Measurements from ENCODE around the gene POMGNT2. TPM values are rescaled to one million over a fixed set of nuclear protein-coding genes. Genes with fewer than 3 reads are reported as not detected.

Gene POMGNT2
- total and polyA plus RNA-seq, 2 of the 8 experiments (the other 6 are each of a cell fraction or from before 2014, with no cell fraction given): 13.6 to 35.7 TPM

DNA sequence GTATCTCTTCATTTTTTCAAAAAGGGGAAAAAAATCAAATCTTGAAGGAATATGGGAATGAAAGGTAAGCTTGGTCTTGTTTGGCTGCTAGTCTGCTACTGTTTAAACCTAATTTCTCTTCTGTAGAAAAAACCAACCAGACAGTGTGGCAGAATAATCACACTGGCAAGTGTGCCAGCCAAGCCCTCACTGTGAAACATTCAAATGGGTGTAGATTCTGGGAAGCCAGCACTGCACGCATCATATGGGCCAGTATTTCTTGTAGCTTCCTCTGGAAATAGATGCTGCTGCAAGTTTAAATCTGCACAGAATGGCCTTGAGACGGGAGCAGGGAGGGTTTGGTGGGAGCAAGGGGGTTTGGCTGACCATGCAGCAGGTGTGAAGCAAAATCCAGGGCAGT, 62.1 kb downstream of the POMGNT2 start:
- H3K79me2 ChIP-seq (ENCODE audit: control insufficient read depth in 1 of 2, insufficient read depth in 2 of 2, low read length in 2 of 2): no peaks in the 10 kb centered on the region
- H2BK5ac ChIP-seq (ENCODE audit: low read depth, low read length): no peak overlapping the region
- ChIA-PET CTCF (ENCODE audit: partially characterized antibody) (no interaction called here), POLR2A (ENCODE audit: partially characterized antibody) (no interaction called here)
- H4K91ac ChIP-seq (replicated peaks; ENCODE audit: insufficient read length, low read length): no peak overlapping the region
- H2BK12ac ChIP-seq (ENCODE audit: low read depth, low read length): no peak overlapping the region
- H3K14ac ChIP-seq (ENCODE audit: insufficient read length): no peak overlapping the region
- no peak overlapping the region for H2AFZ ChIP-seq (ENCODE audit: low read length)
- no peak overlapping the region for H2AK5ac ChIP-seq (ENCODE audit: low read depth, low read length)
- H3K9ac ChIP-seq (replicated peaks in 1 of 4; ENCODE audit: extremely low read depth in 1 of 4, low read depth in 3 of 4, low read length in 3 of 4): no peak overlapping the region
- no peak overlapping the region for H2BK15ac ChIP-seq (ENCODE audit: low read length)
- no peak overlapping the region for H3K4me3 ChIP-seq (ENCODE audit: extremely low read depth in 1 of 4, insufficient read depth in 2 of 4, low read depth in 3 of 4, low read length in 4 of 4)
- DNase-seq (ENCODE audit: low read depth in 1 of 2, low spot score in 2 of 2): no peak
- no peak for FAIRE-seq
- H3K4me2 ChIP-seq (ENCODE audit: insufficient read depth in 1 of 2, low read depth in 2 of 2, low read length in 2 of 2): no peak overlapping the region
- no peaks in the 10 kb centered on the region for H3K79me1 ChIP-seq (ENCODE audit: low read depth, low read length)
- H3K23ac ChIP-seq (ENCODE audit: insufficient read length): no peak overlapping the region
- H2BK120ac ChIP-seq (replicated peaks; ENCODE audit: low read depth, low read length): no peak overlapping the region
- H2BK20ac ChIP-seq (ENCODE audit: low read length): no peak overlapping the region
- H3K36me3 ChIP-seq (ENCODE audit: control insufficient read depth in 2 of 4, insufficient read depth in 4 of 4, low read length in 3 of 4): no peaks in the 10 kb centered on the region
- no peaks in the 10 kb centered on the region for H3K4me1 ChIP-seq (replicated peaks in 1 of 4; ENCODE audit: control insufficient read depth in 3 of 4, insufficient read depth in 4 of 4, low read length in 3 of 4)
- no peak overlapping the region for H3K56ac ChIP-seq (replicated peaks; ENCODE audit: insufficient read length, low read depth, low read length)
- peaks cover 41 to 48% of the 10 kb centered on the region in 2 experiments for H3K9me3 ChIP-seq (ENCODE audit: insufficient read depth in 2 of 2, low read depth in 1 of 2, low read length in 1 of 2)
- 79% methylated on average over 2 of the region's 2 CpGs; no CpG with 5 or more reads in 1 of the 2 experiments for WGBS, 2 experiments (ENCODE audit: extremely low coverage in 1 of 2, insufficient coverage in 1 of 2, insufficient read length in 1 of 2, insufficient replicate concordance in 2 of 2, low coverage in 1 of 2, low lambda C conversion rate in 2 of 2, missing lambda C conversion rate in 1 of 2)
- H3K23me2 ChIP-seq (ENCODE audit: low read depth, low read length): no peaks in the 10 kb centered on the region
- H4K20me1 ChIP-seq (replicated peaks in 1 of 2; ENCODE audit: control insufficient read depth in 1 of 2, insufficient read depth in 2 of 2, low read length in 2 of 2): no peaks in the 10 kb centered on the region
- no peak overlapping the region for H4K5ac ChIP-seq (ENCODE audit: insufficient read length, low read depth, low read length)
- no peak overlapping the region for H3K18ac ChIP-seq (ENCODE audit: extremely low read depth, low read length)
- H4K8ac ChIP-seq (ENCODE audit: extremely low read depth, insufficient read depth, low read length): no peak overlapping the region
- no peak overlapping the region for H3K4ac ChIP-seq (replicated peaks; ENCODE audit: insufficient read length, low read depth, low read length)
- no peaks in the 10 kb centered on the region for H3K27me3 ChIP-seq (replicated peaks in 1 of 4; ENCODE audit: control insufficient read depth in 3 of 4, extremely low read depth in 1 of 4, insufficient read depth in 3 of 4, low read length in 3 of 4)
- no peak overlapping the region for H3K27ac ChIP-seq (ENCODE audit: low read depth, low read length)
- no peak for TF ChIP-seq EZH2 (IDR thresholded peaks at IDR 0.05; ENCODE audit: low read depth, low read length, severe bottlenecking)
- no peak for TF ChIP-seq KDM1A (IDR thresholded peaks at IDR 0.05; ENCODE audit: borderline replicate concordance, low read length)
- TF ChIP-seq KDM4A (IDR thresholded peaks at IDR 0.05; ENCODE audit: low read depth, low read length, severe bottlenecking): no peak
- no peak for TF ChIP-seq TAF7 (optimal IDR thresholded peaks at IDR 0.05; ENCODE audit: borderline replicate concordance, low read depth, low read length)
- no peak for TF ChIP-seq RNF2 (IDR thresholded peaks at IDR 0.05; ENCODE audit: borderline replicate concordance, low read depth, low read length, missing control alignments, poor library complexity, severe bottlenecking)
- TF ChIP-seq MAFK (IDR thresholded peaks at IDR 0.05; ENCODE audit: low read depth, low read length): no peak
- no peak for TF ChIP-seq CEBPB (IDR thresholded peaks at IDR 0.05; ENCODE audit: low read depth, low read length)
- TF ChIP-seq SIN3A (conservative IDR thresholded peaks at IDR 0.05 in 1 of 2, IDR thresholded peaks at IDR 0.05 in 1 of 2; ENCODE audit: low read depth in 1 of 2, low read length in 2 of 2): no peak
- no peak for TF ChIP-seq SRF (IDR thresholded peaks at IDR 0.05; ENCODE audit: low read depth, low read length)
- TF ChIP-seq ZNF274 (IDR thresholded peaks at IDR 0.05; ENCODE audit: borderline replicate concordance, extremely low read depth, low read length): no peak
- no peak for TF ChIP-seq GTF2F1 (IDR thresholded peaks at IDR 0.05; ENCODE audit: borderline replicate concordance, low read depth, low read length)
- TF ChIP-seq KDM5A (IDR thresholded peaks at IDR 0.05; ENCODE audit: low read length): no peak
- TF ChIP-seq, protein P1, sequence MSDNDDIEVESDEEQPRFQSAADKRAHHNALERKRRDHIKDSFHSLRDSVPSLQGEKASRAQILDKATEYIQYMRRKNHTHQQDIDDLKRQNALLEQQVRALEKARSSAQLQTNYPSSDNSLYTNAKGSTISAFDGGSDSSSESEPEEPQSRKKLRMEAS (IDR thresholded peaks at IDR 0.05): no peak
